Activated T-cell treated with anti-CD3 and anti-CD28 coated beads, Interleukin-2, amount 50 U/mL, for 4 hours (primary cell): Measurements from ENCODE around the gene NEK6. TPM values are rescaled to one million over a fixed set of nuclear protein-coding genes. Genes with fewer than 3 reads are reported as not detected.

Experiments used
- ATAC-seq, 2 donors: fragments of 200-7000 bp; cut with Tn5 transposase; one replicate each; pipeline ENCODE4 v1.10.0; 2021
- DNase-seq: peaks from one replicate; pipeline ENCODE4 v3.0.0-alpha.2; 2020
- H3K27me3 Mint-ChIP-seq: one replicate; pipeline ENCODE4 v1.8.0; 2021; ENCODE audit warnings: low read depth, mixed read lengths
- H3K36me3 Mint-ChIP-seq: one replicate; pipeline ENCODE4 v1.8.0; 2022; ENCODE audit warnings: mixed read lengths; ENCODE audit not compliant: insufficient read depth
- H3K4me1 Mint-ChIP-seq: one replicate; pipeline ENCODE4 v1.8.0; 2021; ENCODE audit warnings: low read depth, mixed read lengths
- H3K4me3 Mint-ChIP-seq: one replicate; pipeline ENCODE4 v1.8.0; 2021; ENCODE audit warnings: mild to moderate bottlenecking, moderate library complexity, mixed read lengths
- H3K9me3 Mint-ChIP-seq: one replicate; pipeline ENCODE4 v1.8.0; 2021; ENCODE audit warnings: mixed read lengths
- total RNA-seq, 3 donors: library from RNA; stranded (reverse); gene quantifications; one replicate each; pipeline ENCODE4 v1.2.1, GENCODE V29; 2021

The NEK6 gene
- total RNA-seq, 3 donors from 2014 or later, result 29.8 to 46.1 (median 43.0) TPM

DNA sequence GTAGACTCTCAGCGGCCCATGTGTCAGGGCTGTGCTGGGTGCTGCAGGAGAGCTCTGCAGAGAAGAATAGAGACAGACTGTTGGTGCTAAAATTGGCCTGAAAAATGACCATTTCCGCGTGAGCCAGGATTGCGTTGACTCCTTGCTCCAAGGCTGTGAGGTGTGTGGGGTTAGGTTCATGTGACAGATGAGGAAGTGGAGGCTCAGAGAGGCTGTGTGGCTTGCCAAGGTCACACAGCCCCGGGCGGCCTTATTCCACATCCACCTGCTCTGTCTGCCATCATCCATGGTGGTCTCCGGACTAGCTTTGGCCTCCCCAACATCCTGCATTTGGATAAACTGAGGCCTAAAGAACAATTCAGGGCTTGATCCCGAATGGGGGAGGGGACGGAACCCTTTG lies 15.2 kb downstream of the NEK6 start:
- Mint-ChIP-seq H3K27me3 (no peaks in the 10 kb centered on the region), H3K4me3 (no peak overlapping the region), H3K9me3 (no peaks in the 10 kb centered on the region), H3K36me3 (no peaks in the 10 kb centered on the region), H3K4me1 (peaks cover 7% of the 10 kb centered on the region)
- DNase-seq (no peak), ATAC-seq (no peak)

DNA sequence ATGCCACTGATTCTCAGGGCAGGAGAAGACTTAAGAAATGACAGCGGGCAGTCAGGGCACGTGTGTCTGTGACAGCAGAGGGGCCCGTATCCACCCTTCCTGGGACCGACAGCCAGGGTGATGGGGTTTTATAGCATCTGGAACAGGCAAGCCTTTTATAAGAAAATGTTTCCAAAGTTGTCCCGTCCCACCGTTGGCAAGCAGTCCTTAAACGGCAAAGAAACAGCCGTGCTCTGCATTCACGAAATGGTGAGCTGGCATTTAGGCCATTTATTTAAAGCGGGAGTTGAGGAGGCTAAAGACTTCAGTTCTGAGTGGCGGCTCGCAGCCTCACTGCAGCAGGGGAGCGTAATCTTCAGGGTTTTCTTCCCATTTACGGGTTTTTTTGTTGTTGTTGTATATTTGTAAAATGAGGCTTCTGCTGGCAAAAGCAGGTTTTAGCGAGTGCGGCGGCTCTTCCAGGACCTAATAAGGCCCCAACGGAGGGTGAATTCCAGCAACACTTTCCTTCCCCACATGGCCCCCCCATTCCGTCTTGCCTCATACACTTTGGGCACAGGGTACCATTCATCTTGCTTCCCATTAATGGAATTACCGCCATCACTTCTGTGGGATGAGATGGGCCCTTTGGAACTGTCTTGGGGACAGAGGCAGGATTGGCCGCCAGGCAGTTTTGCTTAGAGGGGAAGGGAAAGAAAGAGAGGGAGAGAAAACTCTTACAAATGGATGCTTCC lies 15.8 kb downstream of the NEK6 start:
- no peak for ATAC-seq
- peaks cover 4% of the 10 kb centered on the region for H3K4me1 Mint-ChIP-seq

GRCh38 chr9:124274226-124274625 lies 16.5 kb downstream of the NEK6 start:
- DNase-seq, result no peak
- H3K27me3 Mint-ChIP-seq, result no peaks in the 10 kb centered on the region
- H3K4me1 Mint-ChIP-seq, result peaks cover 2% of the 10 kb centered on the region
- no peak for ATAC-seq
- H3K4me3 Mint-ChIP-seq, result no peak overlapping the region
- H3K36me3 Mint-ChIP-seq, result no peaks in the 10 kb centered on the region
- no peaks in the 10 kb centered on the region for H3K9me3 Mint-ChIP-seq

More for the DNA sequence above, 15.8 kb downstream of the NEK6 start:
- no peaks in the 10 kb centered on the region for H3K36me3 Mint-ChIP-seq
- H3K9me3 Mint-ChIP-seq, result no peaks in the 10 kb centered on the region
- no peak for DNase-seq
- H3K27me3 Mint-ChIP-seq, result no peaks in the 10 kb centered on the region
- H3K4me3 Mint-ChIP-seq, result no peak overlapping the region

DNA sequence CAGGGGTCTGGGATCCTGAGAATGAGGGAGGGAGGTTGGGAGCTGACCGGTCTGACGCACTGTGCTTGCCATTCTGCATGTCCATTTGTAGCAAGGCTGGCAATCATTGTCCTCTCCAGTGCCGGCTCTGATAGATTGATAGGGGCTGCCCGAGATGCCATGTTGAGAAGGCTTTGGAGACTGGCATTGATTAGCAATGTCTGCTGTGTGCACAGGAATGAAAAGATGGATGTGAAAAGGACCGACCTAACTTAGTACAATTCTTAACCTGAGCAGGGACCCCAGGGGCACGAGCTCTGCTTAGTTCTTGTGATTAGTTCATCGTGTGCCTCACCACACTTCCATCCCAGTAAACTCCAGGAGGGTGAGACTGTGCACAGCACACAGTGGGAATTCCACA lies 17.0 kb downstream of the NEK6 start:
- ATAC-seq, result no peak
- Mint-ChIP-seq H3K4me3 (no peak overlapping the region), H3K27me3 (no peaks in the 10 kb centered on the region)

DNA sequence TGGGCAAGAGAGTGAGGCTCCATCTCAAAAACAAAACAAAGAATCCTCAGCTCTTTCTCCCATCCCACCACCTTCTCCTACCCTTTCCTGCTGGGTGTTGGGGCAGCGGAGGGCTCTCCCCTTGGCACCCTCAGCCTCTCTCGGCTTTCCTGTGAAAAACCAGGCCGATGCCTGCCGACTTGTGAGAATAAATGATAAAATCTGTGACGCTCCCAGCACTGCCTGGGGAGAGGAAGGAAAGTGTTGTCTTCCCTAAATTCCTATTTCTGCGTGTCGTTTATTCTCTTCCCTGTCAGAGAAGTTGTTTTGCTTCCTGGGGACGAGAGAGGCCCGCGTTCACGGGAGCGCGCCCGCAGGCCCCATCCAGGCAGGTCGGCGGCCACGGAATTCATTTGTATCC lies 19.7 kb downstream of the NEK6 start:
- peaks cover 1% of the 10 kb centered on the region for H3K4me1 Mint-ChIP-seq
- H3K9me3 Mint-ChIP-seq, result no peaks in the 10 kb centered on the region
- ATAC-seq, result no peak
- no peak for DNase-seq
- no peaks in the 10 kb centered on the region for H3K27me3 Mint-ChIP-seq
- H3K36me3 Mint-ChIP-seq, result no peaks in the 10 kb centered on the region
- no peak overlapping the region for H3K4me3 Mint-ChIP-seq

More for the DNA sequence above, 17.0 kb downstream of the NEK6 start:
- no peak for DNase-seq
- Mint-ChIP-seq H3K4me1 (peaks cover 2% of the 10 kb centered on the region), H3K9me3 (no peaks in the 10 kb centered on the region), H3K36me3 (no peaks in the 10 kb centered on the region)

DNA sequence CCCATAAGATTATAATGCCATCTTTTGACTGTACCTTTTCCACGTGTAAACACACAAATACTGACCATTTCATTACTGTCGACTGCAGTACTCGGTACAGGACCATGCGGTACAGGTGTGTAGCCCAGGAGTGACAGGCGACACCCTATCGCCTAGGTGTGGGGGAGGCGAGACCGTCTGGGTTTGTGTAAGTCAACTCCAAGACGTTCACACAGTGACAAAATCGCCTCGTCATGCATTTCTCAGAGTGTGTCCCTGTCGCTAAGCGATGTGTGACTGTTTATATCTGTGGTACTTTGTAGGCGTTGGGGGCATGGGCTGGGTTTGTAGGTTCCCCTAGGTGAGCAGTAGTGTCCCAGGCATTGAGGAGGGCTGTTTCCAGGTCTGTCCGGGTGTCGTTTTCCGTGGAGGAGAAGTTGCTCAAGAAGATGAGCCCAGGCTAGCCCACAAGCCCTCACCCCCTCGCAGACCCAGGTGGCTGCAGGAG lies 20.3 kb downstream of the NEK6 start:
- ATAC-seq (no peak), DNase-seq (no peak)
- Mint-ChIP-seq H3K27me3 (no peaks in the 10 kb centered on the region), H3K9me3 (no peaks in the 10 kb centered on the region), H3K36me3 (no peaks in the 10 kb centered on the region), H3K4me3 (no peak overlapping the region), H3K4me1 (peaks cover 1% of the 10 kb centered on the region)

DNA sequence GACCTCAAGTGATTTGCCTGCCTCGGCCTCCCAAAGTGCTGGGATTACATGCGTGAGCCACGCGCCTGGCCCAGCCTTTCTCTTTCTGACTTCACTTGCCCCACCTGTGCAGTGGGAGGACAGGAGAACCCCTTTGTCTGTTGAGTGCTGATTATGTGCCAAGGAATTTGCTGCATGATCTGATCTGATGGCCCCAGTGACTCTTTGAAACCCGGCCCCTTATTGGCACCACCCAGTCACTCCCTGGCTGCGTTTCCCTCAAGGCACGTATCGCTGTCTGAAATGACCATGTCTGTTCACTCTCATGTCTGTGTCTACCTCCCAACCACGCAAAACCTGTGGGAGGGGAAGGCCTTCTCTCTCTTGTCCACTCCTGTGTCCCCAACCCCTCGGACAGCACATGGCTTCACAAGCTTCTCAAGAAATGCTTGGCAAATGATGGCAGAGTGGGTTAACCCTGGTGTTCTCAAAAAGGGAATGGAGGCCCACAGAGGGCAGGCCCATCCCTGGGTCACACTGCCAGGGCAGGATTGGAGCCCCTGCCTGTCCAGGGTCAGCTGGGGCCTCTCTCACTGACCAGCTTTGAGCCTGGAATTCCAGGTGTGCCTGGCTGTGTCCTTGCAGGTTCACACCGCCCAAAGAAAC lies 21.9 kb downstream of the NEK6 start:
- H3K36me3 Mint-ChIP-seq, result no peaks in the 10 kb centered on the region
- ATAC-seq (no peak), DNase-seq (no peak)
- H3K4me1 Mint-ChIP-seq, result peaks cover 1% of the 10 kb centered on the region
- no peaks in the 10 kb centered on the region for H3K9me3 Mint-ChIP-seq
- no peak overlapping the region for H3K4me3 Mint-ChIP-seq
- no peaks in the 10 kb centered on the region for H3K27me3 Mint-ChIP-seq

DNA sequence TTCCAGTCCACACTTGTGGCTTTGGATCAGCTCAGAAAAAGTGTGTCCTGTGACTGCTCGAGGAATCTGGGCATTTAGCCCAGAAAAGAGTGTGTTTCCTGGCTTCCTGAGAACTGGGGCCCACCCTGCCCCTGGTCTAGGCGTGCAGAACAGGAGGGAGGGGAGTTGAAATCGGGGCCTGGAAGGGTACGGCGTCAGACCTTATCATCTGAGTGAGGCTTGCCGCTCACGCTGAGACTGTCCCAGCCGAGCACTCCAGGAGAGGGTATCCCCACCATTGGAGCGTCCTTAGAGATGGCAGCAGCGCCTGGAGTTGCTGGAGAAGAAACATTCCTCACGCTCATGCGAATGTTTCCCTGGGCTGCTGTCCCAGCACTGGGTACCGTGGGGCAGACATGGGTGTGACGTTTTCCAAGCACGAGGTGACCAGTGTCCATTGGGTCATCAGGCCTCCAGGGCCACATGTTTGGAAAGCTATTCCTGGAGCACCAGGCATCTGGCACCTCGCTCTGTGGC lies 22.5 kb downstream of the NEK6 start:
- DNase-seq, result no peak
- Mint-ChIP-seq H3K36me3 (no peaks in the 10 kb centered on the region), H3K9me3 (no peaks in the 10 kb centered on the region), H3K27me3 (no peaks in the 10 kb centered on the region), H3K4me3 (no peak overlapping the region), H3K4me1 (peaks cover 5% of the 10 kb centered on the region)
- ATAC-seq, result no peak

DNA sequence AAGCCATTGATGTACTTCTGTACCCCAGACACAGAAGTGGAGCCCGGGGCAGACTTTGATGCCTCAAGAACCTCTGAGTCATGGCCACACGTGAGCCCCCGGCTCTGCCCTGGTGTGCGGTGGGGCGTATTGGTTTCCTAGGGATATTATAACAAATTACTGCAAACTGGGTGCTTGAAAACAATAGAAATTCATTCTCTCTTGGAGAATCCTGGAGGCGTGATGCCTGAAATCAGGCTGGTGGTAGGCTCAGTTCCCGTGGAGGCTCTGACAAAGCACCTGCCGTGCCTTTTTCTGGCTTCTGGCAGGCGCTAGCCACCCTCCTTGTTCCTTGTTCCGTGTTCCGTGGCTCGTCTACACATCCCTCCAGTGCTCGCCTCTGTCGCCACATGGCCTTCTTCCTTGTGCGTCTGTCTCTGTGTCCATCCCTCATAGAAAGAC lies 24.2 kb downstream of the NEK6 start:
- H3K36me3 Mint-ChIP-seq, result no peaks in the 10 kb centered on the region
- no peak overlapping the region for H3K4me3 Mint-ChIP-seq
- H3K9me3 Mint-ChIP-seq, result no peaks in the 10 kb centered on the region
- ATAC-seq (no peak), DNase-seq (no peak)
- peaks cover 22% of the 10 kb centered on the region for H3K4me1 Mint-ChIP-seq
- no peaks in the 10 kb centered on the region for H3K27me3 Mint-ChIP-seq

- Mint-ChIP-seq H3K27me3 (no peaks in the 10 kb centered on the region), H3K36me3 (no peaks in the 10 kb centered on the region), H3K4me1 (peaks cover 29% of the 10 kb centered on the region), H3K4me3 (no peak overlapping the region), H3K9me3 (no peaks in the 10 kb centered on the region)
- ATAC-seq (no peak), DNase-seq (no peak)
Measured at GRCh38 chr9:124282442-124283227, 24.9 kb downstream of the NEK6 start.

DNA sequence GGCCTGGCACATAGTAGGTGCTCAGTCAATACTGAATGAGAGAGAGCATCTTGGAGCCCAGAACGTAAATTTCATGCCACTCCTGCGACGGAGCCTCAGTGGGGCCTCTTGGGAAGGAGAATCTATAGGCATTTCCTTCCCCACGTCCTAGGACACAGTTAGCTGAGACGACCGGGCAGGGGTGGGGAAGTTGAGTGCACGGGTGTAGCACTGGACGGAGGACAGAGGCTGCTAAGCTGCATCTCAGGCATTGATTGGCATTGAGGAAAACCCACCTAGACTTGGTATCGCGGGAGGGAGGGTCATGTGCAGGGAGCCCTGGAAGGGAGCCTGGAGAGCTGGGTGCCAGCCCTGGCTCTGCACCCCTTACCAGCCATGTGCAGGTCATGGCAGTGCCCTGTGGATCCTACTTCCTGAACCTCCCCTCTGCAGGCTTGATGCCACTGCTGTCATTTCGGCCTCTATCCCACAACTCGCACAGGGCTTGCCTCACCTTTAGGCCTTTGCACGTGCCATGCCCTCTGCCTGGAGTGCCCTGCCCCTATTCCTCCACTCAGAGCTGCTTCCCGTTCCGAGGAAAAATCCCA lies 25.6 kb downstream of the NEK6 start:
- ATAC-seq, result no peak
- DNase-seq, result no peak
- no peaks in the 10 kb centered on the region for H3K9me3 Mint-ChIP-seq
- no peaks in the 10 kb centered on the region for H3K36me3 Mint-ChIP-seq
- H3K4me3 Mint-ChIP-seq, result no peak overlapping the region
- peaks cover 31% of the 10 kb centered on the region for H3K4me1 Mint-ChIP-seq
- H3K27me3 Mint-ChIP-seq, result no peaks in the 10 kb centered on the region

DNA sequence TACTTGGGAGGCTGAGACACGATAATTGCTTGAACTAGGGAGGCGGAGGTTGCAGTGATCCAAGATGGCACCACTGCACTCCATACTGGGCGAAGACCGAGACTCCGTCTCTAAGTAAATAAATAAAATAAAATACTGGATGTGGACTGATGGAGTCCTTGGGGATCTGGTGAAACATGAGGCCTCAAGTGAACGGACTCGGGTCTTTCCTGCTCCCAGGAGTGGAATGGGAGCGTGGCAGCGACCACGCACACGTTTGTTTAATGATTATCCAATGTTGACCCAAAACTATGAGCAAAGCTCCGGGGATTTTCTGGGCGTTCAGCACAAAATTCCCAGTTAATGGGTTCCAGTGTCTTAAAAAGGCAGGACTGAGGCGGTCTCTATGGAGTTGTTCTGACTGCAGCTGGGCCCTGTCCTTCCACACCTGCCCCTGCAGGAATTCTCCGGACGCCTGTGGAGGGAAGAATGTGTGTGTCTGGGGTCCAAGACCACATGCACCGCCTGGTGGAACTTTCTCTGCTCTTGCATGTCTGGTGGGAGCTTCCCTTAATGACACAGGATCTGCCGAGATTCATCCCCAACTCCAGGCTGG lies 26.6 kb downstream of the NEK6 start:
- H3K4me3 Mint-ChIP-seq, result no peak overlapping the region
- peaks cover 2% of the 10 kb centered on the region for H3K36me3 Mint-ChIP-seq
- H3K9me3 Mint-ChIP-seq, result no peaks in the 10 kb centered on the region
- DNase-seq (no peak), ATAC-seq (no peak)
- H3K4me1 Mint-ChIP-seq, result peaks cover 34% of the 10 kb centered on the region
- no peaks in the 10 kb centered on the region for H3K27me3 Mint-ChIP-seq

DNA sequence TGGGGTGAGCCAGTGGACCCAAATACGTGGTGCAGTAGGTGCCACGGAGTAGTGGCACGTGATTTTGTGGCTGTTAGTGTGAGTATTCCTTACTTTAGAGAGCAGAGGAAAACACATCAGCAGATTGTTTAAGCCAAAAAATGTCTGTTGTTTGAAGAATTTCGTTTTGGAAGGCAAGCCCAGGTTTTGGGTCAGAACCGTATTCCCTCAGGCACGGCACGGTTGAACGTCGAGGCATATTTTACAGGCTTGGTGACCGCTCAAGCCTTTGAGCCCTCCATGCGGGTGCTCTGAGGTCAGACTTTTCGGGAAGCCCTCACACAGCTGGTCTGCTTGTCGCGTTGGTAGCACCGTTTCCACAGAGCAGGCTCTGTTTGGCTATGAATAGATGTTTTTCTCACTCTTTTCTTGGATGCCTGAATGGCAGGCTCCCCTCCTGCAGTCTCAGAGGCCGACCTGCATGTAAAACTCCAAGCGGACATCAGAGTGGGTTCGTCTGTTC lies 27.2 kb downstream of the NEK6 start:
- Mint-ChIP-seq H3K27me3 (no peaks in the 10 kb centered on the region), H3K36me3 (peaks cover 2% of the 10 kb centered on the region), H3K4me1 (peaks cover 35% of the 10 kb centered on the region), H3K4me3 (no peak overlapping the region), H3K9me3 (no peaks in the 10 kb centered on the region)
- ATAC-seq (no peak), DNase-seq (no peak)

GRCh38 chr9:124285490-124285889 lies 27.7 kb downstream of the NEK6 start:
- no peak for ATAC-seq
- Mint-ChIP-seq H3K27me3 (no peaks in the 10 kb centered on the region), H3K36me3 (peaks cover 2% of the 10 kb centered on the region), H3K4me3 (no peak overlapping the region), H3K4me1 (peaks cover 35% of the 10 kb centered on the region), H3K9me3 (no peaks in the 10 kb centered on the region)
- no peak for DNase-seq
